OCI-LY7 (cell line): ENCODE measurements around the gene EXTL1.

ENCODE experiments used
- EZH2phosphoT487 ChIP-seq: fragments of 200-600 bp; sonication (generic); IDR thresholded peaks from 2 replicates; pipeline ENCODE4 v1.6.1; 2018; ENCODE audit warnings: low read depth, borderline replicate concordance, mild to moderate bottlenecking, mixed run types, antibody characterized with exemption, low read length, moderate library complexity, mixed read lengths
- TF ChIP-seq, protein P1 (sequence below): fragments of 200-600 bp; sonication (generic); conservative IDR thresholded peaks from 2 replicates; pipeline ENCODE4 v1.5.1; 2014; ENCODE audit warnings: mild to moderate bottlenecking, antibody characterized with exemption, low read length, moderate library complexity, mixed read lengths

DNA sequence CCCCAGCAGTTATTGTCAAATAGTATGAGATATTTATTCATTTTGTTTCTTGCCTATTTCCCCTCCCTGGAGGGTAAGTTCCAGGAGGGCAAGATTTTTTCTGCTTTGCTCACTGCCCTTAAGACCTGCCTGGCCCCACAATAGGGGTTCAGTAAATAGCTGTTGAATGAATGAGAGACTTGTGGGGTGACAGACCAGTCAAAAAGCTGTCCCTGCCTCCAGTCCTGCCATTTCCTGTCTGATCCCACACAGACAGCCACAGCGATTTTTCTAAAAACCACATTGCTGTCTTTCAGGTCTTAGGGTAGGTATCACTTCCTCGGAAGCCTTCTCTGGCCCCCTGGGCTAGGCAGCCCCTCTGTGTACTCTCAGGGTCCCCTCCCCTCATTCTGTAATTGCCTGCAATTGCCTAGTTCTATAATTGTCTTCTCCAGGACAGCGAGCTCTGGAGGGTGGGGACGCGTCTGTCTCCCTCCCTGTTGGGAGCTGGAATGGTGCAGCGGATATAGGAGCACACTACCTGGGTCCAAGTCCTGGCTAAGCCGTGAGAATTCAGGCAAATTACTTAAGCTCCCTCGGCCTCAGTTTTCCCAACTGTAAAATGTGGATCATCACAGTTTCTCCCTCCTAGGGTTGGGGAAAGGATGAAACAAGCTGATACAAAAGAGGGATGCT, 1.8 kb upstream of the EXTL1 start:
- TF ChIP-seq, protein P1, sequence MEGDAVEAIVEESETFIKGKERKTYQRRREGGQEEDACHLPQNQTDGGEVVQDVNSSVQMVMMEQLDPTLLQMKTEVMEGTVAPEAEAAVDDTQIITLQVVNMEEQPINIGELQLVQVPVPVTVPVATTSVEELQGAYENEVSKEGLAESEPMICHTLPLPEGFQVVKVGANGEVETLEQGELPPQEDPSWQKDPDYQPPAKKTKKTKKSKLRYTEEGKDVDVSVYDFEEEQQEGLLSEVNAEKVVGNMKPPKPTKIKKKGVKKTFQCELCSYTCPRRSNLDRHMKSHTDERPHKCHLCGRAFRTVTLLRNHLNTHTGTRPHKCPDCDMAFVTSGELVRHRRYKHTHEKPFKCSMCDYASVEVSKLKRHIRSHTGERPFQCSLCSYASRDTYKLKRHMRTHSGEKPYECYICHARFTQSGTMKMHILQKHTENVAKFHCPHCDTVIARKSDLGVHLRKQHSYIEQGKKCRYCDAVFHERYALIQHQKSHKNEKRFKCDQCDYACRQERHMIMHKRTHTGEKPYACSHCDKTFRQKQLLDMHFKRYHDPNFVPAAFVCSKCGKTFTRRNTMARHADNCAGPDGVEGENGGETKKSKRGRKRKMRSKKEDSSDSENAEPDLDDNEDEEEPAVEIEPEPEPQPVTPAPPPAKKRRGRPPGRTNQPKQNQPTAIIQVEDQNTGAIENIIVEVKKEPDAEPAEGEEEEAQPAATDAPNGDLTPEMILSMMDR, result no peak
- no peak for TF ChIP-seq EZH2phosphoT487
